ENCODE data around the gene DHRS2. TPM values are rescaled to one million over a fixed set of nuclear protein-coding genes. Genes with fewer than 3 reads are reported as not detected.

The DHRS2 gene
- total and polyA plus RNA-seq, 2 of the 13 experiments (the other 11 are each of a cell fraction or from before 2014, with no cell fraction given): 1,621 to 3,021 TPM

GRCh38 chr14:23644919-23645336 lies 8.8 kb downstream of the DHRS2 start:
- H3K4me1 ChIP-seq (ENCODE audit: insufficient read depth, low read length): peaks cover 38% of the 10 kb centered on the region
- H4K20me1 ChIP-seq (ENCODE audit: insufficient read depth, low read length): peaks cover 58% of the 10 kb centered on the region
- H3K79me2 ChIP-seq (ENCODE audit: insufficient read depth, low read length): peaks cover 5% of the 10 kb centered on the region
- WGBS (ENCODE audit: low lambda C conversion rate): 96% methylated on average over 8 of the region's 8 CpGs
- DNase-seq (ENCODE audit: low spot score) (no peak), FAIRE-seq (no peak), ATAC-seq (no peak)
- no peak overlapping the region for H3K4me3 ChIP-seq (replicated peaks in 1 of 3; ENCODE audit: insufficient read depth in 1 of 3, low read depth in 2 of 3, low read length in 3 of 3)
- CTCF ChIA-PET (ENCODE audit: low intra/inter-chr PET ratio, low total read pairs): no interaction called here
- H3K9ac ChIP-seq (ENCODE audit: insufficient read depth, low read depth, low read length): no peak overlapping the region
- BruUV-seq (replicated peaks): no TSS peak
- H3K4me2 ChIP-seq (ENCODE audit: low read depth, low read length): no peak overlapping the region
- POLR2A ChIA-PET: interaction anchor here (1.0 to 7.1 kb wide), 21 partner anchors 9 to 266 kb away, joined by 3 to 173 read pairs (median 8); partner anchors contain the start of gene DHRS2
- in situ Hi-C loops (cut with HindIII; ENCODE audit: extremely low pct_ligation_motif_present, low pct_unique_long_range_greater_than_20kb) (no loop called here), intact Hi-C loops (cut with micrococcal nuclease; ENCODE audit: unreplicated experiment) (no loop called here)
- H2AFZ ChIP-seq (ENCODE audit: low read length): no peak overlapping the region
- H3K27ac ChIP-seq (ENCODE audit: extremely low read length, insufficient read depth, low read length): peak overlapping the region; percentile 3
- 0 out of 5 replicates have a peak, but pooled peaks cover 0 to 7% of the 10 kb centered on the region in 2 experiments for H3K27me3 ChIP-seq (ENCODE audit: control insufficient read depth in 1 of 2, insufficient read depth in 2 of 2, low read length in 2 of 2)
- no peaks in the 10 kb centered on the region for H3K9me3 ChIP-seq (ENCODE audit: low read length)
- H3K36me3 ChIP-seq (replicated peaks in 1 of 2; ENCODE audit: control insufficient read depth in 1 of 2, insufficient read depth in 2 of 2, low read length in 2 of 2): peaks cover 39 to 52% of the 10 kb centered on the region in 2 experiments
- TF ChIP-seq ZNF326 (CRISPR knock-in tag; IDR thresholded peaks at IDR 0.05; ENCODE audit: borderline replicate concordance): no peak
- no peak for TF ChIP-seq CREB1 (IDR thresholded peaks at IDR 0.05)
- TF ChIP-seq CREB1 (CRISPR knock-in tag; IDR thresholded peaks at IDR 0.05): no peak
- TF ChIP-seq ZNF234 (CRISPR knock-in tag; conservative IDR thresholded peaks at IDR 0.05): no peak
- TF ChIP-seq, protein P1, sequence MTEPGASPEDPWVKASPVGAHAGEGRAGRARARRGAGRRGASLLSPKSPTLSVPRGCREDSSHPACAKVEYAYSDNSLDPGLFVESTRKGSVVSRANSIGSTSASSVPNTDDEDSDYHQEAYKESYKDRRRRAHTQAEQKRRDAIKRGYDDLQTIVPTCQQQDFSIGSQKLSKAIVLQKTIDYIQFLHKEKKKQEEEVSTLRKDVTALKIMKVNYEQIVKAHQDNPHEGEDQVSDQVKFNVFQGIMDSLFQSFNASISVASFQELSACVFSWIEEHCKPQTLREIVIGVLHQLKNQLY (CRISPR knock-in tag; IDR thresholded peaks at IDR 0.05): no peak
- 0 out of 2 replicates have a peak, but pooled peaks have one; percentile 4 for TF ChIP-seq CBFB (CRISPR knock-in tag; IDR thresholded peaks at IDR 0.05)
- no peak for TF ChIP-seq SCMH1 (CRISPR knock-in tag; IDR thresholded peaks at IDR 0.05; ENCODE audit: borderline replicate concordance)
- TF ChIP-seq ZNF562 (CRISPR knock-in tag; IDR thresholded peaks at IDR 0.05; ENCODE audit: borderline replicate concordance): 0 out of 2 replicates have a peak, but pooled peaks have one; percentile 3
- no peak for TF ChIP-seq ZNF768 (CRISPR knock-in tag; IDR thresholded peaks at IDR 0.05)
- TF ChIP-seq WIZ (CRISPR knock-in tag; IDR thresholded peaks at IDR 0.05): 0 out of 2 replicates have a peak, but pooled peaks have one; percentile 49
- peak; percentile 42 for TF ChIP-seq U2AF1 (optimal IDR thresholded peaks at IDR 0.05; ENCODE audit: low read depth, low read length)
- TF ChIP-seq, protein P2, sequence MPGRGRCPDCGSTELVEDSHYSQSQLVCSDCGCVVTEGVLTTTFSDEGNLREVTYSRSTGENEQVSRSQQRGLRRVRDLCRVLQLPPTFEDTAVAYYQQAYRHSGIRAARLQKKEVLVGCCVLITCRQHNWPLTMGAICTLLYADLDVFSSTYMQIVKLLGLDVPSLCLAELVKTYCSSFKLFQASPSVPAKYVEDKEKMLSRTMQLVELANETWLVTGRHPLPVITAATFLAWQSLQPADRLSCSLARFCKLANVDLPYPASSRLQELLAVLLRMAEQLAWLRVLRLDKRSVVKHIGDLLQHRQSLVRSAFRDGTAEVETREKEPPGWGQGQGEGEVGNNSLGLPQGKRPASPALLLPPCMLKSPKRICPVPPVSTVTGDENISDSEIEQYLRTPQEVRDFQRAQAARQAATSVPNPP (CRISPR knock-in tag; IDR thresholded peaks at IDR 0.05): 0 out of 2 replicates have a peak, but pooled peaks have one; percentile 23
- TF ChIP-seq EED (CRISPR knock-in tag; IDR thresholded peaks at IDR 0.05): peak; percentile 33; the same call in 1 of the 2 replicates
- TF ChIP-seq TRIM24 (CRISPR knock-in tag; IDR thresholded peaks at IDR 0.05): no peak
- TF ChIP-seq MTF1 (CRISPR knock-in tag; IDR thresholded peaks at IDR 0.05): no peak
- peak in 1 of 2 experiments; percentile 54; a peak in 1 of 4 replicates for TF ChIP-seq KLF16 (CRISPR knock-in tag; IDR thresholded peaks at IDR 0.05)
- peak; percentile 27 for TF ChIP-seq PHF5A (CRISPR knock-in tag; IDR thresholded peaks at IDR 0.05; ENCODE audit: low read depth, unreplicated experiment)
- TF ChIP-seq ZMYM4 (CRISPR knock-in tag; IDR thresholded peaks at IDR 0.05): no peak
- no peak for TF ChIP-seq HNRNPK (IDR thresholded peaks at IDR 0.05; ENCODE audit: low read depth, low read length, poor library complexity, severe bottlenecking)
- TF ChIP-seq THYN1 (CRISPR knock-in tag; IDR thresholded peaks at IDR 0.05; ENCODE audit: borderline replicate concordance, low read depth): no peak
- TF ChIP-seq, protein P3, sequence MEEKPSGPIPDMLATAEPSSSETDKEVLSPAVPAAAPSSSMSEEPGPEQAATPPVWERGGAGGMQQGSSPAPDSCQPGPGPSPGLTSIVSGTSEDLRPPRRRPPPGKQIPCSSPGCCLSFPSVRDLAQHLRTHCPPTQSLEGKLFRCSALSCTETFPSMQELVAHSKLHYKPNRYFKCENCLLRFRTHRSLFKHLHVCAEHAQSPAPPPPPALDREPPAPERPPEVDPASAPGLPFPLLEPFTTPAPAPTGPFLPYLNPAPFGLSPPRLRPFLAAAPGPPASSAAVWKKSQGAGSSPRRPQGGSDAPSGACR (CRISPR knock-in tag; IDR thresholded peaks at IDR 0.05): no peak
- no peak for TF ChIP-seq NONO (IDR thresholded peaks at IDR 0.05)
- TF ChIP-seq NONO (CRISPR knock-in tag; conservative IDR thresholded peaks at IDR 0.05): peak; percentile 16; the same call in 1 of the 2 replicates
- 0 out of 2 replicates have a peak, but pooled peaks have one; percentile 52 for TF ChIP-seq ZNF724P (CRISPR knock-in tag; IDR thresholded peaks at IDR 0.05; ENCODE audit: borderline replicate concordance)
- no peak for TF ChIP-seq SP2 (CRISPR knock-in tag; IDR thresholded peaks at IDR 0.05)
- no peak for TF ChIP-seq JUNB (CRISPR knock-in tag; IDR thresholded peaks at IDR 0.05; ENCODE audit: borderline replicate concordance)

All from HepG2 (cell line).